ENCODE results near the gene PDZD7.
A peak's percentile ranks its signal among the peaks of the same experiment; 100 is the strongest.

Gene PDZD7

GRCh38 chr10:101000127-101000914 lies 30.6 kb downstream of the PDZD7 start:
- TF ChIP-seq, protein P1, sequence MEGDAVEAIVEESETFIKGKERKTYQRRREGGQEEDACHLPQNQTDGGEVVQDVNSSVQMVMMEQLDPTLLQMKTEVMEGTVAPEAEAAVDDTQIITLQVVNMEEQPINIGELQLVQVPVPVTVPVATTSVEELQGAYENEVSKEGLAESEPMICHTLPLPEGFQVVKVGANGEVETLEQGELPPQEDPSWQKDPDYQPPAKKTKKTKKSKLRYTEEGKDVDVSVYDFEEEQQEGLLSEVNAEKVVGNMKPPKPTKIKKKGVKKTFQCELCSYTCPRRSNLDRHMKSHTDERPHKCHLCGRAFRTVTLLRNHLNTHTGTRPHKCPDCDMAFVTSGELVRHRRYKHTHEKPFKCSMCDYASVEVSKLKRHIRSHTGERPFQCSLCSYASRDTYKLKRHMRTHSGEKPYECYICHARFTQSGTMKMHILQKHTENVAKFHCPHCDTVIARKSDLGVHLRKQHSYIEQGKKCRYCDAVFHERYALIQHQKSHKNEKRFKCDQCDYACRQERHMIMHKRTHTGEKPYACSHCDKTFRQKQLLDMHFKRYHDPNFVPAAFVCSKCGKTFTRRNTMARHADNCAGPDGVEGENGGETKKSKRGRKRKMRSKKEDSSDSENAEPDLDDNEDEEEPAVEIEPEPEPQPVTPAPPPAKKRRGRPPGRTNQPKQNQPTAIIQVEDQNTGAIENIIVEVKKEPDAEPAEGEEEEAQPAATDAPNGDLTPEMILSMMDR (conservative IDR thresholded peaks at IDR 0.05; ENCODE audit: control insufficient read depth, insufficient read depth, low read depth, low read length), result no peak
- H3K4me3 ChIP-seq (ENCODE audit: control insufficient read depth, low read depth, low read length), result peak overlapping the region; percentile 80
- DNase-seq (ENCODE audit: low read depth), result no peak

DNA sequence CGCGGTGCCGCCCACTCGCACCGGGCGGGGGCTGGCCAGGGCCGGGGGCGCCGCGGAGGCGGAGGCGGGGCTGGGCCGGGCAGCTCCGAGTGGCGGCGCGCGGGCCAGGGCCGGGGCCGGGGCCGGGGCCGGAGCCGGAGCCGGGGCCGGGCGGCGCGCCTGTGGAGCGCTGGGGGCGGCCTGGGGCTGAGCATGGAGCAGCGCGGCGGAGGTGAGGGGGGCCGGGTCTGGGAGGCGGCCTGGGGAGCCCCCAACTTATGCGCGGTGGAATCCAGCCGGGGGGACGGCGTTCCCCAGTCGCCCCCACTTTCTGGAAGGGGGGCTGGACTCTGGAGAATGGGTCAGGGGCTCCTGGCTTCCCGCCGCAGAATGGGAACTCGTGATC lies 31.2 kb downstream of the PDZD7 start, which contains the start of gene LZTS2:
Gene LZTS2 (plus strand): TSS at position 67 of the 385 bp plus-strand sequence. CDS start 2,731 bp downstream, outside the sequence.
- TF ChIP-seq, protein P1 (conservative IDR thresholded peaks at IDR 0.05; ENCODE audit: control insufficient read depth, insufficient read depth, low read depth, low read length), result no peak
- H3K4me3 ChIP-seq (ENCODE audit: control insufficient read depth, low read depth, low read length), result peak within 1 kb of the TSS; percentile 80
- DNase-seq (ENCODE audit: low read depth), result no peak

DNA sequence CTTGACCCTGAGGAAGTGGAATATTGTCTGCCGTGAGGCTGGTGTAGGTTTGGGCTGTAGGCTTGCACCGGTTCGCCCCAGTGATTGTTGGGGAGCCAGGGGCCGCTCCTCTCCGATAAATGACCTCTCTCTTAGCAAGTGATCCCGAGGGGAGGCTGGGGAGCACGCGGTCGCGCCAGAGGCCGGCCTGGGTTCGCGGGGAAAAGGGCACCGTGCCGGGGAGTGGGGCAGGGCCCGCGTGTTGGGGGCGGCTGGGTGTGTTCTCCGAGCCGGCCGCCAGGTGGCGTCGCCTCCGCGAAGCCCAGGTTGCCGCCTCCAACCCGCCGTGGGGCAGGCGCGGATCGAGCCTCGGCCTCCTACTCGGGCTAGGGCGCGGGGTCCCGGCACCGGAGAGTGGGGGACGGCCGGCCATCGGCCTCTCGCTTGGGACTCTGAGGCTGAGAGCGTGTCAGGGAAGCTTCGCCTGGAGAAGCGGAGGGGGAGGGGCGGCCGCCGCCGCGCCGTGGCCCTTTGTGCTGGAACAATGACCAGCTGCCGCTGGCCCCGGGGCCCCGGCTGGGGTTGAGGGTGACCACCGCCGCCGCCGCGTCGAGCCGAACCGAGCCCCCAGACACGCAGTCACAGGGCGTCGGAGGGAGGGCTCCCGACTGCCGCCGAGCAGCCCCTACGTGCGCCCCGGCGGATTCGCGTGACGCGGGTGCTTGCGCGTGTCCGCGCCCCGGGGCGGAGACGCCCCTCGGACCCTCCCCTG lies 31.8 kb downstream of the PDZD7 start:
- TF ChIP-seq, protein P1 (conservative IDR thresholded peaks at IDR 0.05; ENCODE audit: control insufficient read depth, insufficient read depth, low read depth, low read length), result no peak
- peak overlapping the region; percentile 70 for H3K4me3 ChIP-seq (ENCODE audit: control insufficient read depth, low read depth, low read length)
- DNase-seq (ENCODE audit: low read depth), result peak; percentile 63

GRCh38 chr10:100998183-100998990 lies 32.5 kb downstream of the PDZD7 start:
- H3K4me3 ChIP-seq (ENCODE audit: control insufficient read depth, low read depth, low read length), result peak overlapping the region; percentile 70
- peak; percentile 81 for DNase-seq (ENCODE audit: low read depth)
- TF ChIP-seq, protein P1 (conservative IDR thresholded peaks at IDR 0.05; ENCODE audit: control insufficient read depth, insufficient read depth, low read depth, low read length), result no peak

- DNase-seq (ENCODE audit: low read depth), result peak; percentile 74
- TF ChIP-seq, protein P1 (conservative IDR thresholded peaks at IDR 0.05; ENCODE audit: control insufficient read depth, insufficient read depth, low read depth, low read length), result peak; percentile 76
- peak overlapping the region; percentile 70 for H3K4me3 ChIP-seq (ENCODE audit: control insufficient read depth, low read depth, low read length)
Measured at GRCh38 chr10:100997360-100998182, 33.4 kb downstream of the PDZD7 start.
